IMR-90 (cell line): ENCODE measurements around the gene KIF1C. TPM values are rescaled to one million over a fixed set of nuclear protein-coding genes. Genes with fewer than 3 reads are reported as not detected.

Experiments
- ATAC-seq: fragments of 200-7000 bp; cut with Tn5 transposase; 2 replicates; pipeline ENCODE4 v1.9.1; 2020; ENCODE audit warnings: low read depth, mild to moderate bottlenecking, moderate library complexity
- BruUV-seq: library from RNA; stranded (reverse); fragments of 400-500 nt; replicated peaks from 2 replicates; lab custom pipeline; 2021; lab: Mats Ljungman, UMichigan
- CTCF ChIA-PET: fragments of 300-600 bp; formaldehyde crosslinking; extraction: SDS; loops from one replicate; lab custom pipeline; 2021; ENCODE audit warnings: antibody characterized with exemption; lab: Yijun Ruan, JAX
- POLR2A ChIA-PET: fragments of 300-600 bp; sonication (Branson Sonifier 250); formaldehyde crosslinking; loops from one replicate; lab custom pipeline; 2022; ENCODE audit warnings: antibody characterized with exemption; ENCODE audit not compliant: unreplicated experiment; lab: Charles Lee
- DNase-seq: peaks from one replicate; pipeline ENCODE4 v3.0.0; 2013
- H2AFZ ChIP-seq: replicated peaks from 2 replicates; pipeline ENCODE3; 2013; ENCODE audit warnings: low read length, mild to moderate bottlenecking; ENCODE audit not compliant: poor library complexity
- H2AK5ac ChIP-seq: 2 replicates; pipeline ENCODE4 v1.6.1; 2013; ENCODE audit warnings: low read depth, low read length, inconsistent platforms
- H2AK9ac ChIP-seq: replicated peaks from 2 replicates; pipeline ENCODE3; 2013; ENCODE audit warnings: mild to moderate bottlenecking, low read depth, low read length, moderate library complexity; ENCODE audit not compliant: poor library complexity
- H2BK120ac ChIP-seq: 2 replicates; pipeline ENCODE4 v1.6.1; 2013; ENCODE audit warnings: low read depth, low read length, inconsistent platforms
- H2BK15ac ChIP-seq: 3 replicates; pipeline ENCODE4 v1.6.1; 2013; ENCODE audit warnings: low read depth, low read length, inconsistent platforms
- H2BK20ac ChIP-seq: 2 replicates; pipeline ENCODE4 v1.6.1; 2013; ENCODE audit warnings: low read depth, mild to moderate bottlenecking, inconsistent platforms, low read length, moderate library complexity
- H2BK5ac ChIP-seq: 2 replicates; pipeline ENCODE4 v1.6.1; 2013; ENCODE audit warnings: mild to moderate bottlenecking, low read depth, low read length, inconsistent platforms; ENCODE audit not compliant: poor library complexity, severe bottlenecking
- H3K14ac ChIP-seq: replicated peaks from 2 replicates; pipeline ENCODE4 v1.6.1; 2013; ENCODE audit warnings: low read depth, low read length, inconsistent platforms
- H3K18ac ChIP-seq: 2 replicates; pipeline ENCODE4 v1.6.1; 2013; ENCODE audit warnings: low read depth, low read length, control low read depth
- H3K23ac ChIP-seq: 2 replicates; pipeline ENCODE4 v1.6.1; 2013; ENCODE audit warnings: low read depth, low read length, inconsistent platforms
- H3K27ac ChIP-seq: 2 replicates; pipeline ENCODE4 v1.5.1; 2013; ENCODE audit warnings: mild to moderate bottlenecking, control low read depth, low read length; ENCODE audit not compliant: insufficient read depth
- H3K27me3 ChIP-seq: 2 replicates; pipeline ENCODE4 v1.6.1; 2013; ENCODE audit warnings: low read length; ENCODE audit not compliant: control insufficient read depth, insufficient read depth
- H3K36me3 ChIP-seq: 2 replicates; pipeline ENCODE4 v1.6.1; 2013; ENCODE audit warnings: low read length, mixed read lengths; ENCODE audit not compliant: control insufficient read depth, insufficient read depth
- H3K4ac ChIP-seq: 2 replicates; pipeline ENCODE4 v1.6.1; 2013; ENCODE audit warnings: low read depth, low read length, inconsistent platforms
- H3K4me1 ChIP-seq: 2 replicates; pipeline ENCODE4 v1.6.1; 2013; ENCODE audit warnings: low read length, mixed read lengths; ENCODE audit not compliant: control insufficient read depth, insufficient read depth
- H3K4me2 ChIP-seq: 2 replicates; pipeline ENCODE4 v1.6.1; 2013; ENCODE audit warnings: low read depth, mild to moderate bottlenecking, control low read depth, low read length, moderate library complexity
- H3K4me3 ChIP-seq: 2 replicates; pipeline ENCODE4 v1.5.1; 2013; ENCODE audit warnings: low read depth, mild to moderate bottlenecking, control low read depth, low read length, moderate library complexity; ENCODE audit not compliant: insufficient read depth
- H3K56ac ChIP-seq: 2 replicates; pipeline ENCODE4 v1.6.1; 2013; ENCODE audit warnings: low read length, inconsistent platforms; ENCODE audit not compliant: insufficient read depth; ENCODE audit errors: extremely low read depth
- H3K79me1 ChIP-seq, 2 experiments: 2 replicates each; pipeline ENCODE4 v1.6.1; 2013; ENCODE audit warnings: low read length in 2 of 2, inconsistent platforms in 1 of 2, low read depth in 1 of 2
- H3K9ac ChIP-seq: 2 replicates; pipeline ENCODE4 v1.6.1; 2013; ENCODE audit warnings: low read depth, low read length, control low read depth
- H3K9me1 ChIP-seq: 2 replicates; pipeline ENCODE4 v1.6.1; 2013; ENCODE audit warnings: low read length, inconsistent platforms; ENCODE audit not compliant: insufficient read depth
- H3K9me3 ChIP-seq: 2 replicates; pipeline ENCODE4 v1.6.1; 2013; ENCODE audit warnings: low read length; ENCODE audit not compliant: control insufficient read depth, insufficient read depth
- H4K20me1 ChIP-seq: 2 replicates; pipeline ENCODE4 v1.6.1; 2013; ENCODE audit warnings: low read length, inconsistent platforms; ENCODE audit not compliant: insufficient read depth
- H4K5ac ChIP-seq: 2 replicates; pipeline ENCODE4 v1.6.1; 2013; ENCODE audit warnings: mild to moderate bottlenecking, low read depth, low read length, control low read depth
- H4K8ac ChIP-seq, 2 experiments: 2 replicates each; pipeline ENCODE4 v1.6.1; 2013; ENCODE audit warnings: low read depth in 2 of 2, low read length in 2 of 2, control low read depth in 1 of 2, inconsistent platforms in 1 of 2
- H4K91ac ChIP-seq: 2 replicates; pipeline ENCODE4 v1.6.1; 2013; ENCODE audit warnings: low read depth, low read length, inconsistent platforms; ENCODE audit not compliant: insufficient read depth
- BHLHE40 ChIP-seq: fragments of 150-350 bp; IDR thresholded peaks from 2 replicates; pipeline ENCODE4 v1.6.1; 2016; ENCODE audit warnings: mild to moderate bottlenecking, low read depth, low read length
- CEBPB ChIP-seq: IDR thresholded peaks from 2 replicates; pipeline ENCODE4 v1.6.1; 2012; ENCODE audit warnings: low read depth, low read length, improper control_type of control experiment
- CHD1 ChIP-seq: IDR thresholded peaks from 2 replicates; pipeline ENCODE4 v1.6.1; 2012; ENCODE audit warnings: low read depth, low read length, improper control_type of control experiment
- CTCF ChIP-seq: conservative IDR thresholded peaks from 2 replicates; pipeline ENCODE4 v1.5.1; 2012; ENCODE audit warnings: mild to moderate bottlenecking, low read depth, low read length, improper control_type of control experiment
- ELK1 ChIP-seq: fragments of 150-350 bp; IDR thresholded peaks from 2 replicates; pipeline ENCODE4 v1.6.1; 2016; ENCODE audit warnings: low read depth, mild to moderate bottlenecking, low read length, moderate library complexity, borderline replicate concordance
- MAFK ChIP-seq: IDR thresholded peaks from 2 replicates; pipeline ENCODE4 v1.6.1; 2012; ENCODE audit warnings: low read depth, low read length, improper control_type of control experiment
- MAZ ChIP-seq: IDR thresholded peaks from 2 replicates; pipeline ENCODE4 v1.6.1; 2012; ENCODE audit warnings: low read depth, mild to moderate bottlenecking, low read length, improper control_type of control experiment, moderate library complexity, borderline replicate concordance
- MXI1 ChIP-seq: IDR thresholded peaks from 2 replicates; pipeline ENCODE4 v1.6.1; 2012; ENCODE audit warnings: low read depth, mild to moderate bottlenecking, low read length, moderate library complexity, borderline replicate concordance
- NFE2L2 ChIP-seq: fragments of 150-350 bp; IDR thresholded peaks from 2 replicates; pipeline ENCODE4 v1.6.1; 2016; ENCODE audit warnings: low read depth, mild to moderate bottlenecking, low read length
- POLR2A ChIP-seq: IDR thresholded peaks from 2 replicates; pipeline ENCODE4 v1.6.1; 2012; ENCODE audit warnings: mild to moderate bottlenecking, low read depth, low read length
- RAD21 ChIP-seq: IDR thresholded peaks from 2 replicates; pipeline ENCODE4 v1.6.1; 2012; ENCODE audit warnings: low read length, improper control_type of control experiment
- RFX5 ChIP-seq: IDR thresholded peaks from 2 replicates; pipeline ENCODE4 v1.8.0; 2012; ENCODE audit warnings: low read depth, mild to moderate bottlenecking, low read length, moderate library complexity
- SMC3 ChIP-seq: fragments of 150-350 bp; IDR thresholded peaks from 2 replicates; pipeline ENCODE4 v1.6.1; 2016; ENCODE audit warnings: low read depth, mild to moderate bottlenecking, antibody characterized with exemption, low read length, moderate library complexity
- USF2 ChIP-seq: fragments of 150-350 bp; IDR thresholded peaks from 2 replicates; pipeline ENCODE4 v1.6.1; 2017; ENCODE audit warnings: mild to moderate bottlenecking, antibody characterized with exemption, low read length, low read depth
- WGBS, 2 experiments: methylation state at CpG; one replicate each; pipeline versions ENCODE4 v1.1.5 to v1.1.7; 2013; ENCODE audit warnings: missing lambda C conversion rate in 2 of 2; ENCODE audit not compliant: insufficient read length in 1 of 2; ENCODE audit errors: extremely low coverage in 2 of 2; 5-methylcytosine and 5-hydroxymethylcytosine counted together
- dilution Hi-C: fragments of 300-500 bp; cut with HindIII; formaldehyde crosslinking; loops from one replicate; pipeline ENCODE4 v1.14.3; 2018; ENCODE audit warnings: low sequenced_read_pairs; ENCODE audit not compliant: unreplicated experiment
- in situ Hi-C: fragments of 300-500 bp; cut with MboI; formaldehyde crosslinking; loops from 3 replicates; pipeline ENCODE4 v1.14.3; 2019; ENCODE audit warnings: low sequenced_read_pairs, inconsistent platforms, mixed read lengths
- intact Hi-C: fragments of 100-400 bp; cut with micrococcal nuclease; formaldehyde crosslinking; loops from 2 replicates; pipeline ENCODE4 v1.10.0; 2022
- polyA plus RNA-seq, 3 experiments: library from polyadenylated mRNA; depleted of rRNA; stranded (reverse); fragments of >200 nt; gene quantifications; 2 replicates each; pipeline ENCODE4 v1.2.3, GENCODE V29; 2012; ENCODE audit warnings: low replicate concordance in 1 of 3
- total RNA-seq: library from RNA; depleted of rRNA; stranded (reverse); fragments of >200 nt; gene quantifications from 2 replicates; pipeline ENCODE4 v1.2.3, GENCODE V29; 2012

The KIF1C gene
- total and polyA plus RNA-seq, 2 of the 4 experiments (the other 2 are of a cell fraction), result 27.4 to 28.7 TPM

- no peaks in the 10 kb centered on the region; the same call in 1 of the 2 replicates for H4K20me1 ChIP-seq
- dilution Hi-C loops (no loop called here), in situ Hi-C loops (no loop called here), intact Hi-C loops (no loop called here)
- DNase-seq (peak; percentile 12), ATAC-seq (peak; percentile 49; the same call in 1 of the 2 replicates)
- H2BK120ac ChIP-seq, result no peak overlapping the region
- H2AK9ac ChIP-seq, result no peak overlapping the region
- H4K8ac ChIP-seq, result no peak overlapping the region
- H4K5ac ChIP-seq, result no peak overlapping the region
- H3K4me3 ChIP-seq, result no peak overlapping the region
- H3K4me2 ChIP-seq, result no peak overlapping the region
- no peak overlapping the region for H2BK20ac ChIP-seq
- POLR2A ChIA-PET, result interaction anchor here (1.2 kb wide), 1 partner anchor 9 kb away, joined by 3 read pairs; no protein-coding TSS in a partner anchor
- peaks cover 63% of the 10 kb centered on the region for H3K36me3 ChIP-seq
- BruUV-seq, result no TSS peak
- no peak overlapping the region for H2AK5ac ChIP-seq
- H2BK15ac ChIP-seq, result no peak overlapping the region
- H3K56ac ChIP-seq, result no peak overlapping the region
- H3K9me1 ChIP-seq, result no peaks in the 10 kb centered on the region
- H3K9me3 ChIP-seq, result no peaks in the 10 kb centered on the region
- CTCF ChIA-PET, result no interaction called here
- H3K27me3 ChIP-seq, result no peaks in the 10 kb centered on the region
- H2BK5ac ChIP-seq, result no peak overlapping the region
- peaks cover 2 to 3% of the 10 kb centered on the region in 2 experiments; a peak in 1 of 4 replicates for H3K79me1 ChIP-seq
- no peak overlapping the region for H2AFZ ChIP-seq
- no peak overlapping the region for H3K23ac ChIP-seq
- H3K4me1 ChIP-seq, result no peaks in the 10 kb centered on the region
- no peak overlapping the region for H4K91ac ChIP-seq
- TF ChIP-seq USF2, result no peak
- TF ChIP-seq CHD1, result no peak
- no peak for TF ChIP-seq BHLHE40
- no peak for TF ChIP-seq SMC3
- TF ChIP-seq RFX5, result no peak
- no peak for TF ChIP-seq MAZ
- no peak for TF ChIP-seq POLR2A
- TF ChIP-seq CEBPB, result no peak
- TF ChIP-seq MXI1, result no peak
- TF ChIP-seq MAFK, result no peak
- no peak for TF ChIP-seq ELK1
- TF ChIP-seq RAD21, result 0 out of 2 replicates have a peak, but pooled peaks have one; percentile 6
- no peak for TF ChIP-seq NFE2L2
- 0 out of 2 replicates have a peak, but pooled peaks have one; percentile 3 for TF ChIP-seq CTCF
- H3K9ac ChIP-seq, result no peak overlapping the region
- H3K4ac ChIP-seq, result no peak overlapping the region
- H3K18ac ChIP-seq, result no peak overlapping the region
- H3K27ac ChIP-seq, result no peak overlapping the region
- H3K14ac ChIP-seq, result no peak overlapping the region
- no CpG with 5 or more reads among the region's 1 CpG for WGBS, 2 experiments
Measured at GRCh38 chr17:5019475-5019956, 21.8 kb downstream of the KIF1C start.
